Measurements from ENCODE around the gene LRRC51. TPM values are rescaled to one million over a fixed set of nuclear protein-coding genes. Genes with fewer than 3 reads are reported as not detected.

The LRRC51 gene, protein sequence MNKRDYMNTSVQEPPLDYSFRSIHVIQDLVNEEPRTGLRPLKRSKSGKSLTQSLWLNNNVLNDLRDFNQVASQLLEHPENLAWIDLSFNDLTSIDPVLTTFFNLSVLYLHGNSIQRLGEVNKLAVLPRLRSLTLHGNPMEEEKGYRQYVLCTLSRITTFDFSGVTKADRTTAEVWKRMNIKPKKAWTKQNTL
- total RNA-seq = 1 to 10 TPM in 1 of 2 experiments, under 1 TPM in 1; 0.87 to 1.1 TPM
- polyA plus RNA-seq (2013, experiment 1 of 2) = 4.1 TPM
- 5.2 TPM for polyA plus RNA-seq (2013, experiment 2 of 2)
- 0.14 to 3.8 (median 1.8) reads per million in 172 experiments for total RNA-seq

DNA sequence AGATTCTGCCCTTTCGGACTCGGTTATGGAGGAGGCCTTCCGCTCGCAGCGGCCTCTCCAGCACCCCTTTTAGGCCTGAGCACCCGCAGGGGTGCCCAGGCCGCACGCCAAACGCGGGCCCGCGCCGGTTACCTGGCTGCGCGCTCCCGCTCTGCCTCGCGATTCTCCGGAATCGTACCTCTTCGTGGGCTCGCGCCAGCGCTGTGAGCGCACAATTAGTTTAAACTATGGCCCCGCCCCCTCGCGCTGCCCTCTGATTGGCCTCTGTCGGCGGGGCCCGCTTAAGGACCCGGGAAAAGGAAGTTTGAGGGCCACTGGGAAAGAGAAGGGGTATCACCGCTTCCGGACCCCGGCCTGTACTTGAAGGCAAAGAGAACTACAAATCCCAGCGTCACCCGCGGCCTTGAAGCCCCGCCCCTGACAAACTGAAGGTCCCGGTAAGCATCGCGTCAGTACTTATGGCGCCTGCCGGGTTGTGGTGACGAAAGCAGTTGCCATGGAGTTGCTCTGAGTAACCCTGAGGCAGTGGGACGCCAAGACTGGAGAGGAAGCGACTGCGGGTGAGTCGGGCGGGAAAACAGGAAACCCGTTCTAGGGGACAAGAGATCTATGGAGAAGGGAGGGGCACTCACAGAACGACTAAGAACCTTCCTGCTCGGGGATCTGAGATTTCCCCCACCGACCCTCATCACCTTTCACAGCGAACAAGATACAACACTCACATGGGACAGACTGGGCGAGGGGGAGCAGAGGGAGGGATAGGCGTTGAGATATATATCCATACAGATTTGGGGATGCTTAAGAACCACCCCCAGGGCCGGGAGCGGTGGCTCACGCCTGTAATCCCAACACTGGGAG is at the start of gene LRRC51, which contains the start of gene NUMA1:
TSS of gene LRRC51 (plus strand) at position 525 of the 858 bp plus-strand sequence. CDS start 8,234 bp downstream, outside the sequence.
TSS of gene NUMA1 (minus strand) at position 217 of the 858 bp plus-strand sequence. CDS start 44,599 bp downstream, outside the sequence.
- peak within 1 kb of the TSS; percentile 95 for H3K4me3 Mint-ChIP-seq
- H3K4me1 Mint-ChIP-seq (ENCODE audit: low read depth) = peaks cover 40% of the 10 kb centered on the region
- ATAC-seq (ENCODE audit: poor library complexity) = peak; percentile 84

DNA sequence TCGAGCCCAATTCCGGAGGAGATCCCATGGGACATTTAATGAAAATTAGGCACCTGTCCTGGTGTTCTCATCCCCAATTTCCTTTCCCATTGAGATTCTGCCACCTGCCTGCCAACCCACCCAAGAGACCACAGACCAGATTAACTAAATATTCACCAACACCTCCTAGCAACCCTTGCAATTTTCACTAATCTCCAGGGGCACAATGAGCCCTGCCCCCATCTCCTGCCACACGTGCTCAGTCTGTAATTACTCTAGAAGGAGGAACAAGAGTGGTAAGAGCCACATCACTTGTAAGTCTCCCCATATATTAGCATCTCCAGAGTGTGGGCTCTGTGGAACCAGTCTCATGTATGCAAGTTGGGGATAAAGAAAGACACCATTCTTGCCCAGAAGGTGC is 44.0 kb upstream of the LRRC51 start:
- ATAC-seq (ENCODE audit: poor library complexity) (no peak), DNase-seq (no peak)
- Histone ChIP-seq H3K27ac (ENCODE audit: low read depth in 1 of 2, low read length in 2 of 2) (peak overlapping the region in 1 of 2 donors; percentile 13), H3K36me3 (ENCODE audit: insufficient read depth, low read length) (peaks cover 45% of the 10 kb centered on the region), H3K27me3 (ENCODE audit: control insufficient read depth in 1 of 2, insufficient read depth in 2 of 2, low read length in 2 of 2) (no peaks in the 10 kb centered on the region), H3K4me1 (ENCODE audit: insufficient read depth, low read length) (peaks cover 69% of the 10 kb centered on the region), H3K9me3 (ENCODE audit: control insufficient read depth in 1 of 2, insufficient read depth in 1 of 2, low read length in 2 of 2) (no peaks in the 10 kb centered on the region), H3K4me3 (ENCODE audit: low read length) (no peak overlapping the region)
- H3K9me3 Mint-ChIP-seq = no peaks in the 10 kb centered on the region
- H3K27me3 Mint-ChIP-seq = no peaks in the 10 kb centered on the region
- H3K4me3 Mint-ChIP-seq = peak overlapping the region; percentile 50
- ChIA-PET CTCF (interaction anchor here (1.4 to 4.5 kb wide), 3 partner anchors 11 to 108 kb away, joined by 3 to 24 read pairs (median 7); no protein-coding TSS in a partner anchor), POLR2A (no interaction called here)
- H3K27ac Mint-ChIP-seq = no peak overlapping the region
- intact Hi-C loops (cut with DNase I, micrococcal nuclease) = no loop called here
- H3K4me1 Mint-ChIP-seq (ENCODE audit: low read depth) = peaks cover 42% of the 10 kb centered on the region
- TF ChIP-seq, protein P1, sequence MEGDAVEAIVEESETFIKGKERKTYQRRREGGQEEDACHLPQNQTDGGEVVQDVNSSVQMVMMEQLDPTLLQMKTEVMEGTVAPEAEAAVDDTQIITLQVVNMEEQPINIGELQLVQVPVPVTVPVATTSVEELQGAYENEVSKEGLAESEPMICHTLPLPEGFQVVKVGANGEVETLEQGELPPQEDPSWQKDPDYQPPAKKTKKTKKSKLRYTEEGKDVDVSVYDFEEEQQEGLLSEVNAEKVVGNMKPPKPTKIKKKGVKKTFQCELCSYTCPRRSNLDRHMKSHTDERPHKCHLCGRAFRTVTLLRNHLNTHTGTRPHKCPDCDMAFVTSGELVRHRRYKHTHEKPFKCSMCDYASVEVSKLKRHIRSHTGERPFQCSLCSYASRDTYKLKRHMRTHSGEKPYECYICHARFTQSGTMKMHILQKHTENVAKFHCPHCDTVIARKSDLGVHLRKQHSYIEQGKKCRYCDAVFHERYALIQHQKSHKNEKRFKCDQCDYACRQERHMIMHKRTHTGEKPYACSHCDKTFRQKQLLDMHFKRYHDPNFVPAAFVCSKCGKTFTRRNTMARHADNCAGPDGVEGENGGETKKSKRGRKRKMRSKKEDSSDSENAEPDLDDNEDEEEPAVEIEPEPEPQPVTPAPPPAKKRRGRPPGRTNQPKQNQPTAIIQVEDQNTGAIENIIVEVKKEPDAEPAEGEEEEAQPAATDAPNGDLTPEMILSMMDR (IDR thresholded peaks at IDR 0.05) = no peak
- peaks cover 45% of the 10 kb centered on the region for H3K36me3 Mint-ChIP-seq (ENCODE audit: low read depth)

More for the DNA sequence above, at the start of gene LRRC51, which contains the start of gene NUMA1:
- H3K27me3 Mint-ChIP-seq = no peaks in the 10 kb centered on the region
- H3K4me1 ChIP-seq (ENCODE audit: insufficient read depth, low read length) = peaks cover 31% of the 10 kb centered on the region
- no peaks in the 10 kb centered on the region for H3K27me3 ChIP-seq (ENCODE audit: control insufficient read depth in 1 of 2, insufficient read depth in 2 of 2, low read length in 2 of 2)
- no peaks in the 10 kb centered on the region for H3K9me3 Mint-ChIP-seq
- peak within 1 kb of the TSS; percentile 73 for H3K4me3 ChIP-seq (ENCODE audit: low read length)
- POLR2A ChIA-PET = interaction anchor here (0.9 to 2.9 kb wide), 4 partner anchors 10 to 41 kb away, joined by 3 to 44 read pairs (median 17); no protein-coding TSS in a partner anchor
- peak within 1 kb of the TSS; percentile 92 for H3K27ac Mint-ChIP-seq
- peaks cover 12% of the 10 kb centered on the region for H3K36me3 Mint-ChIP-seq (ENCODE audit: low read depth)
- DNase-seq = peak; percentile 97 to 100 (median 99)
- no peaks in the 10 kb centered on the region for H3K9me3 ChIP-seq (ENCODE audit: control insufficient read depth in 1 of 2, insufficient read depth in 1 of 2, low read length in 2 of 2)
- TF ChIP-seq, protein P1 (IDR thresholded peaks at IDR 0.05) = no peak
- intact Hi-C loops (cut with DNase I, micrococcal nuclease) = loop anchor here (1.0 to 2.0 kb wide), 5 partner anchors 23 to 143 kb away; partner anchors contain the start of genes ANAPC15 (in 2 of the 2) and LAMTOR1 (in 1 of the 2)
- H3K36me3 ChIP-seq (ENCODE audit: insufficient read depth, low read length) = peaks cover 8% of the 10 kb centered on the region
- CTCF ChIA-PET = interaction anchor here (1.2 to 2.5 kb wide), 3 partner anchors 11 to 56 kb away, joined by 3 to 18 read pairs (median 5); no protein-coding TSS in a partner anchor
- peak within 1 kb of the TSS; percentile 82 to 93 for H3K27ac ChIP-seq (ENCODE audit: low read depth in 1 of 2, low read length in 2 of 2)

Data from CD4-positive, alpha-beta T cell (primary cell).